Mammary epithelial cell (primary cell): Measurements from ENCODE around the gene ETNK2.

Experiments
- CTCF ChIP-seq, 2 donors: IDR thresholded peaks in 1 of 2; conservative IDR thresholded peaks in 1 of 2; 2 replicates each; pipeline ENCODE4 v1.5.1; 2011 to 2012; ENCODE audit warnings: inconsistent platforms in 2 of 2, low read length in 2 of 2, mild to moderate bottlenecking in 2 of 2, control low read depth in 1 of 2, low read depth in 1 of 2; ENCODE audit not compliant: insufficient read depth in 1 of 2; ENCODE audit errors: extremely low read depth in 1 of 2
- EZH2 ChIP-seq: IDR thresholded peaks from 2 replicates; pipeline ENCODE4 v1.6.1; 2012; ENCODE audit warnings: low read length, inconsistent platforms, borderline replicate concordance

DNA sequence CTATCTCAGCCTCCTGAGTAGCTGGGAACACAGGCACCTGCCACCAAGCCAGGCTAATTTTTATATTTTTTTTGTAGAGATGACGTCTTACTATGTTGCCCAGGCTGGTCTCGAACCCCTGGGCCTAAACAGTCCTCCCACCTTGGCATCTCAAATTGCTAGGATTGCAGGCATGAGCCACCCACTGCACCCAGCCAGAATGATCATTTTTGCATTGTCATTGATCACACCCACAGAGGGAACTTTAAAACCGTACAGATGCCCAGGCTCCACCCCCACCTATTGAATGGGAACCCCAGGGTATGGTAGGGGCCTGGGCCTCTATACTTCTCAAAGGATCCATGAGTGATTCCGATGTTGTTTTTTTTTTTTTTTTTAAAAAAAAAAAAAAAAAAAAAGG is 36.7 kb downstream of the ETNK2 start:
- TF ChIP-seq CTCF (conservative IDR thresholded peaks at IDR 0.05 in 1 of 2, IDR thresholded peaks at IDR 0.05 in 1 of 2; ENCODE audit: extremely low read depth in 1 of 2, insufficient read depth in 1 of 2, low read depth in 1 of 2, low read length in 2 of 2): no peak
- no peak for TF ChIP-seq EZH2
